Left renal pelvis (tissue), 4 donors: ENCODE results near the gene CXCL12. TPM values are rescaled to one million over a fixed set of nuclear protein-coding genes. Genes with fewer than 3 reads are reported as not detected.

Source experiments
- DNase-seq, 4 donors: peaks; one replicate each; pipeline ENCODE4 v3.0.0-alpha.2; 2013; ENCODE audit warnings: low read depth in 4 of 4, low spot score in 3 of 4
- polyA plus RNA-seq, 4 donors: library from polyadenylated mRNA; unstranded; fragments of 120-200 nt; gene quantifications; one replicate each; pipeline ENCODE4 v1.2.1, GENCODE V29; 2013; ENCODE audit not compliant: insufficient read length in 4 of 4

The CXCL12 gene
- polyA plus RNA-seq, 4 donors, result 387 to 730 (median 480) TPM

GRCh38 chr10:44339218-44339617 is 45.7 kb downstream of the CXCL12 start:
- DNase-seq, result peak in 2 of 4 donors; percentile 32 to 49

- DNase-seq, result no peak
These were observed 47.8 kb downstream of the CXCL12 start for GRCh38 chr10:44337081-44337480.

GRCh38 chr10:44335330-44336021 is 49.4 kb downstream of the CXCL12 start:
- no peak for DNase-seq

- no peak for DNase-seq
These were observed 50.2 kb downstream of the CXCL12 start for GRCh38 chr10:44334621-44335184.

- DNase-seq, result no peak
These were observed 50.8 kb downstream of the CXCL12 start for GRCh38 chr10:44334091-44334490.

- no peak for DNase-seq
These were observed 51.4 kb downstream of the CXCL12 start for GRCh38 chr10:44333511-44333910.

GRCh38 chr10:44332465-44332864 is 52.4 kb downstream of the CXCL12 start:
- DNase-seq, result no peak

- DNase-seq, result no peak
These were observed 54.5 kb downstream of the CXCL12 start for GRCh38 chr10:44330431-44330830.

- DNase-seq, result no peak
These were observed 57.4 kb downstream of the CXCL12 start for GRCh38 chr10:44327461-44327860.
